SIG-M5 treated with dmso at 0.1 percent for 504 hours (cell line): ENCODE results near the gene ACSL1.
"Not testable (repeated sequence)": the region's sequence is repeated elsewhere in the genome, so short reads cannot be mapped to it uniquely, and the experiment has no call there.

ENCODE experiments used
- DNase-seq: peaks from one replicate; lab custom pipeline; 2025; ENCODE audit not compliant: unreplicated experiment; lab: John Stamatoyannopoulos, UW

ACSL1 gene

GRCh38 chr4:184762100-184762499 is 63.7 kb downstream of the ACSL1 start:
- no peak for DNase-seq

GRCh38 chr4:184760681-184761080 is 65.1 kb downstream of the ACSL1 start:
- DNase-seq, result no peak

DNA sequence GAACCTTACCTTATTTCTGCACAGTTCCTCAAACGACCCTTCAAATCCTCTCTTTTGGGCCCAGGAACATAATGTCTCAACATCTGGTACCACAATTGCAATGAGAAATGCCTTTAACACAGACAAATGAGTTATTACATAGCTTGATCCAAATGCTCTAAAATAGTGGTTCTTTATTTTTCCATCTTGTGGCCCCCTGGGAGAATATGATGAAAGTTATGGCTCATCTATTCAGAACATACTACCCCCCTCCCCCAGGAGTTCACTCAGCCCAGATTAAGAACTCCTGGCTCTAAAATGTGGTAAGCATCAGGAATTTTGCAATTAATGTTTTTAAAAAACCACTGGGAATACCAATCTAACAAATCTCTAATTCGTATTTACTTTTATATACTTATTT is 68.0 kb downstream of the ACSL1 start:
- no peak for DNase-seq

DNA sequence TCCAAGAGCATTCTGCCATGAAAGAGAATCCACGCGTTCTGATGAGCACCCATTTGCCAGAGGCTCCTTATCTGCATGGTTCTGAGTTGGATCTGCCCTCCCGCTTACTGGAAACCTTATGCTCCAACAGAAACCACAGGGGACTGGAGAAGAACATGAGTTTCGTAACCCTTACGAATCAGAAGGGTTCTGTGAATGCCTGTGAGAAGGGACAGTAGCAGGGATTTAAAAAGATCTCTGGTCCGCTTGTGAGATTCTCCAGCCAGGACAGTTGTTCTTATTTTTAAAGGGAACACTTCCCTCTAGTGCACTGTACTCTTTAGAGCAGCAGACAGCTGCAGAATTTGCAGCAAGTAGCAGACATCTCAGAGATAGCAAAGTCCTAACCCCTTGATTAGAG is 69.4 kb downstream of the ACSL1 start:
- DNase-seq, result no peak

GRCh38 chr4:184755278-184755677 is 70.5 kb downstream of the ACSL1 start:
- no peak for DNase-seq

DNA sequence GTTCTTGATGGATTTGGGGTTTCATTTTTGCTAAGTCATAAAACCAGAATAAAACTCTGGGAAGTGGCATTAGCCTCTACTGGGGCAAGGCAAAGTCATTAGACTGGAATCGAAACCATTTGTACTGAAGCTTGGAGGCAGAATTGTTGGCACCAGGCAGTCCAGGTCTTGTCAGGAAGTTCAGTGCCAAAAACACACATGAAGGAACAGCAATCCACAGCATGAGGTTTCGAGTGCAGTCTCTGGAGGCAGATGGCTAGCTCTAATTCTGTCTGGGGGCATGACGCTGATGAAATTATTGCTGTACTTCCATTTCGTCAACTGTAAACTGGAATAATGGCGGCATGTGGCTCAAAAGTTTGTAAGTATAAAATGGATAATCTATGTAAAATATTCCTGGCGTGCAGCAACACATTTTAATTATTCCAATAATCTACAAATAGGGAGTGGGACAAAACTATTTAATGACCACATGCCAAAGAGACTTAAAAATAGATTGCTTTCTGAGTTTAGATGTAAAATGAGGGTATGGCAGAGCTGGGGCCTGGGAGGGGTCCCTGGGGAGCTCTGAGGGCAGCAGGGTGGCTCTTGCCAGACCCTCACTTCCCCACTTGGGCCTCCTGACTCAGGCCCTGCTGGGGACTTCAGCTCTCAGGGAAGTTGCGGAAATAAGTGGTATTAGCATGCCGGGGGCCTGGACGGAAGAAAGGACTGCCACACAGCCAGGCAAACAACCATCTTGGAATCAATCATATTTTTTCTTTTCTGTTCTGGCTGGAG is 73.1 kb downstream of the ACSL1 start:
- no peak for DNase-seq

DNA sequence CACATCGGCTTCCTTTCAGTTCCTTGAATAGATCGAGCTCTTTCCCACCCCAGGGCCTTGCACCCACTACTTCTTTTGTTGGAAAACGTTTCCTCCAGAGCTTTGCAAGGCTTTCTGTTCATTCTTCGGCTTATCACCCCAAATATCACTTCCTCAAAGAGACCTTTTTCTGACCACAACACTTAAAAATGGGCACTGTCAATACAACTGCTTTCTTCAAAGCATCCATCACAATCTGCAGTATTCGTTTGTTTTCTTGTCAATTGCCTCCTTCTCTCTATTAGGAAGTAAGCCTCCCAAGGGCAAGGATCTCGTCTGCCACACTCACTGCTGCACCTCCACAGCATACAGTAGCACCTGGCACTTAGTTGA is 74.2 kb downstream of the ACSL1 start:
- DNase-seq, result no peak

DNA sequence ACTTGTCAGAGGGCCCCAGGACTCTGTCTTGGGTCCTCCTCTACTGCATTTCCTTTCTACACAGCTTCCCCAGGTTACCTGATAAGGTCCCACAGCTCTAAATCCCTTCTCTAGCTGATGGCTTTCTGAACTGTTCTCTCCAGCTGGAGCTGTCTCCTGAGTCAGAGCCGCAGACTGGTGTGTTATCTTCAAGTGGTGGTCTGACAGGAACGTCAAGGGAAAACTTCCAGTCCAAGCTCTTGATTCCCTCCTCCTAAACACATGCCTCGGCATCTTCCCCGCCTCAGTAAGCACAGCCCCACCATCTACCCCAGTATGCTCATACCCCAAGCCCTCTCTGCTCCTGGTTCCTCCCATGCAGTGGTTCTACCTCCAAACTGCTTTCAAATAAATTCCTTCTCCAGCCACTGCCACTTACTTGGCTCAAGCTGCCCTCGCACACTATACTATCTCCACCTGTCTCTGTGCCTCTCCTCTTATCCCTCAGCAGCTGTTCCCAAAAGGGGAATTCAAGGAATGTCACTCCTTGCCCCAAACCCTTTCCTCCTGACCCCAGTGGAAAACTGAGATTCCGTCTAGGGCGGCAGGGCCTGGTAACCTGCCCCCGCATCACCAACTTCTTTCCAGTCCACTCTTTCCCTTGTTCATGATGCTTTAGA is 74.7 kb downstream of the ACSL1 start:
- no peak for DNase-seq

- no peak for DNase-seq
Observed at GRCh38 chr4:184748251-184748652, 77.5 kb downstream of the ACSL1 start.

DNA sequence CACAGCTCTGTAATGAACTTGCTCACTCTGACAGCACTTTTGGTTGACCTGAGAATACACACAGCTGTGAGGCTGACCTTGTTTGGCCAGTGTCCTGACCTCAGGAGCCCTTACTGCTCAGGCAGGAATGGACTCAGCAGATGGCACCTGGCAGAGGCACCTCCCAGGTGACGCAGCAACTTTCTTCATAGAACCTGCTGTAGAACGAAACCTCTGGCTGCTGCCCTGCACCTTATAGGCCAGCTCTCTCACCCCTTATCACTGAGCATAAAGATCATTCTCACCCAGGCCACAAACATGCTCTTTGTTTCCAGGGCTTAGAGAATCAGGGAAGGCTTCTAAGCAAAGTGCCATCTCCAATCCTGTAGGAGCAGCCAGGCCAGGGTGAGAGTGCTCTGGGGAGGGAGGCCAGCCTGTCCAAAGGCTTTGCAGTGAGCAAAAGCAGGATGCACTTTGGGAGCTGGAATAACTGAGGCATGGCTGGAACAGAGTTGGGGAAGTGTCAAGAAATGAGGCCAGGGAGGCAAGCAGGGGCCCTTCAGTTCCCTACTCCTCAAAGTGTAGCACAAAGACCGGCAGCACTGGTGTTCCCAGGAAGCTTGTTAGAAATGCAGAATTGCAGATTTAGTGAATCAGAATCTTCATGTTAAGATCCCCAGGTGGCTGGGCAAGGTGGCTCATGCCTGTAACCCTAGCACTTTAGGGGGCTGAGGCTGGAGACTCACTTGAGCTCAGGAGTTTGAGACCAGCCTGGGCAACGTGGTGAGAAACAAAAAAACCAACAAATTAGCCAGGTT is 78.5 kb downstream of the ACSL1 start:
- no peak for DNase-seq

- DNase-seq, result peak; percentile 84
Observed at GRCh38 chr4:184745831-184746795, 79.7 kb downstream of the ACSL1 start.

DNA sequence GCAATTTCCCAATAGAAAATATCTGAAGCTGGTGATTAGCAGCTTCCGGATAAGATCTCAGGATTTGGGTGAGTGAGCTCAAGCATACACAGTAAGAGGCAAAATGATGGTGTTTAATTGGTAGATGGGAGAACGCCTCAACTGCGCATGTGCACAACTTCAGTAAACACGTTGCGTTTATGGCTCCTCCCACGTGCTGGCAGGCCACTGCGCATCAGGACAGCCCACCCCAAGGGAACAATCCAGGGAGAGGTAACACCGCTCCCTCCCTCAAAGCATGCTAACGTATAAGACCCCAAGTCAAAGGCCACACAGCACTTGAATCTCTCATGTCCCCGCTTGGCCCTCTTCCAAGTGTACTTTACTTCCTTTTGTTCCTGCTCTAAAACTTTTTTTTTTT is 81.5 kb downstream of the ACSL1 start:
- no peak for DNase-seq

- DNase-seq, result no peak
Observed at GRCh38 chr4:184743650-184744049, 82.1 kb downstream of the ACSL1 start.

GRCh38 chr4:184741651-184742050 is 84.1 kb downstream of the ACSL1 start:
- DNase-seq, result not testable (repeated sequence)

DNA sequence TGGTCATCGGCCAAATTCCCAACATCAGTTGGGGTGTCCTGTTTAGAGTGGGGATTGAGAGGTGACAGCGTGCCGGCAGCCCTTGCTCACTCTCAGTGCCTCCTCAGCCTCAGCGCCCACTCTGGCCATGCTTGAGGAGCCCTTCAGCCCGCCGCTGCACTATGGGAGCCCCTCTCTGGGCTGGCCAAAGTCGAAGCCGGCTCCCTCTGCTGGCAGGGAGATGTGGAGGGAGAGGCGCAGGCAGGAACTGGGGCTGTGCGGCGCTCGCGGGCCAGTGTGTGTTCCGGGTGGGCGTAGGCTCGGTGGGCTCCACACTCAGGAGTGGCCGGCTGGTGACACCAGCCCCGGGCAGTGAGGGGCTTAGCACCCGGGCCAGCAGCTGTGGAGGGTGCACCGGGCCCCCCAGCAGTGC is 84.8 kb downstream of the ACSL1 start:
- no peak for DNase-seq

DNA sequence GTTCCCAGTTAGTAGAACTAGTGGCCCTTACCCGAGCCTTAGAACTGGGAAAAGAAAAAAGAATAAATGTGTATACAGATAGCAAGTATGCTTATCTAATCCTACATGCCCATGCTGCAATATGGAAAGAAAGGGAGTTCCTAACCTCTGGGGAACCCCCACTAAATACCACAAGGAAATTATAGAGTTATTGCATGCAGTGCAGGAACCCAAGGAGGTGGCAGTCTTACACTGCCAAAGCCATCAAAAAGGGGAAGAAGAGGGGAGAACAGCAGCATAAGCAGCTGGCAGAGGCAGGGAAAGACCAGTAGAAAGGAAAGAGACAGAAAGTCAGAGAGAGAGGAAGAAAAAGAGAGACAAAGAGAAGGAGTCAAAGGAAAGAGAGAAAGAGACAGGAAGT is 86.2 kb downstream of the ACSL1 start:
- DNase-seq, result peak; percentile 73

DNA sequence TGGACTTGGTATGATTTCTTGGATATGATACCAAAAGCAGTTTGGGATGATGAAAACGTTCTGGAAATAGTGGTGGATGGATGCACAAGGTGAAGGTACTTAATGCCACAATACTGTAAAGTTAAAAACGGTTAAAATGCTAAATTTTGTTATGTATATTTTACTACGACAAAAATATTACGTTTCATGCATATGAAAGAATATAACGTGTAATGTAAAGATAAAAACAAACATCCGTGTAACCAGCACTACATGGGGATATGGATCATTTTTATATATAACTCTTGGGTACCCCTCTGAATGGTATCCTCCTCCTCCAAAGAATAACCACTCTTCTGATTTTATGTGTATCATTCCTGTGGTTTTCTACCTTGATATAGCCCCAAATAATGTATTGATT is 91.0 kb downstream of the ACSL1 start:
- DNase-seq, result no peak

DNA sequence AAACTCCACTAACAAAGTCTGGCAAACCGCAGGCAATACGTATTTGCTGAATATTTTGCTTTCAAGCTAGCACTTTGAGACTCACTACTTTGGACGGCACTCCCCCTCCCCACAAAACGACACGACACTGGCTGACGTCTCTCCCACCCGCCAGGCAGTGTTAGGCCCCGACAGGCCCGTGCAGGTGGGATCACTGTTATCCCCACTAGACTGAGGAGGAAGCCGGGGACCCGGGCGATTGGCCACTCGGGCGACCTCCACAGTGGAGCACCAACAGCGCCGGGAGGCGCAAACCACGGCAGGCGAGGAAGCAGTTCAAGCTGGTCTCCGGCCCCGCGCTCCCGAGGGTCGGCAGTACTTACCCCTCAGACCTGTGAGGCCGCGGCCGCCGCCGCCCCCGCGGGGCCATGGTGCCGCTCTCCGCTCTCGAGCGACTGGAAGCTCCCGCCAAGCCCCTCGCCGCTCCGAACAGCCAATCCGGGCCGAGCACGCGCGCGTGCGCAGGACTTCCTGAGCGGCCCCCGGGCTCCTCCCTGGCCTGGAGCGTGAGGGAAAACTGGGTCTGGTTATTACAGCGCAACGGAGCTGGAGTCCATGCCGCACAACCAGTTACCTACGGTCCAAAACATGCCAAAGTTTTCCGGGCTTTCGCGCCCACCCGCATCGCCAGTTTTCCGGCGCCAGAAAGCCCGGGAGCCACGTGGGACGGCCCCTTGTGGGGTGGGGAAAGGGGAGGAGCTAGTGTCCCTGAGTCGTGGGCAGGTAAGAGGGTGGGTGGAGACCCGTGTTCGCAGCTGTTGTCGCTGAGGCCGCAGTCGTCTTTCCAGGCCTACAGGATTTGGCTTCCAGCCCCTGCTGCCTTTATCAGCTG is 91.9 kb downstream of the ACSL1 start, which contains the start of gene CENPU:
TSS of gene CENPU (minus strand) at position 443 of the 871 bp plus-strand sequence. CDS start at position 409, 34 bp downstream.
- DNase-seq, result peak; percentile 97

GRCh38 chr4:184732126-184732525 is 93.6 kb downstream of the ACSL1 start:
- no peak for DNase-seq

- no peak for DNase-seq
Observed at GRCh38 chr4:184731056-184731455, 94.7 kb downstream of the ACSL1 start.
